ENCODE data around the gene EIF3K. TPM values are rescaled to one million over a fixed set of nuclear protein-coding genes. Genes with fewer than 3 reads are reported as not detected.

The EIF3K gene
- polyA plus RNA-seq, 1 experiment = 357 TPM

DNA sequence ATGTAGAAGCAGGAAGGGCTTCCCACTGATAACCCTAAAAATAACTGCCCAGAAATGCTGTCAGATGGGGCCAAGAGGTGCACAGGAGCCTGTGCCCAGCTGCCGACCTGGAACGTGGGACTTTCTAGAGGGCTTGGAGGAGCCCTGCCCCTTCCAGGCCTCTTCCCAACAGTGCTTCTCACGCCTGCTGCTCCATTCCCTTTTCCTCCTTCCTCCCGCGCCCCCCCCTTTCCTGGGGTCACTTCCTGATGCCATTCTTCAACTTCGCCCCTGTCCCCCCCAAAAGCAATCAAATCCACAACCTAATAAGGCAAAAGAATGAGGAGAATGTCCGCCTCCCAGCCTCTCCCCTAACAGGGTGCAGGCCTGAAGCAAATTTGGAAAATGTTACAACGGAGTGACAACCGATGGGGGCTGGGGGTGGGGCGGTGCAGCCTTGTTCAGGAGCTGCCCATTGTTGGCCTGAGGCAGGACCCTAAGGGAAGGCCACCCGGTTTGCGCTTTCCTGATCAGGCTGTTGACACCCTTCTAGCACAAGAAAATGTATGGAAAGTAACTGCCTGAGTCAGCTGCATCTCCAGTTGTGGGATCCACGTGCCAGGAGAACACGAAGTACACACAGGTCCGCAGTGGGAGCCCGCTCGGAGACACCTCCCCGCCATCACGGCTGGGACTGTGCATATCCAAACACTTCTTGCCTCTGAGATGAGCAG lies 47.1 kb downstream of the EIF3K start:
- no peaks in the 10 kb centered on the region for H3K36me3 ChIP-seq (ENCODE audit: control insufficient read depth, insufficient read depth, low read length)
- ChIA-PET POLR2A (no interaction called here), CTCF (interaction anchor here (0.9 to 1.1 kb wide), 3 partner anchors 19 to 32 kb away, joined by 3 to 5 read pairs (median 3); no protein-coding TSS in a partner anchor)
- H3K27me3 ChIP-seq (ENCODE audit: control insufficient read depth, insufficient read depth, low read length) = no peaks in the 10 kb centered on the region
- TF ChIP-seq CTCF (IDR thresholded peaks at IDR 0.05; ENCODE audit: insufficient read depth, low read depth, low read length) = no peak
- H3K4me3 ChIP-seq (ENCODE audit: low read depth, low read length) = no peak overlapping the region
- peak; percentile 65 for DNase-seq (ENCODE audit: low read depth)

- Histone ChIP-seq H3K36me3 (ENCODE audit: control insufficient read depth, insufficient read depth, low read length) (no peaks in the 10 kb centered on the region), H3K4me3 (ENCODE audit: low read depth, low read length) (no peak overlapping the region), H3K27me3 (ENCODE audit: control insufficient read depth, insufficient read depth, low read length) (no peaks in the 10 kb centered on the region)
- DNase-seq (ENCODE audit: low read depth) = no peak
- no peak for TF ChIP-seq CTCF (IDR thresholded peaks at IDR 0.05; ENCODE audit: insufficient read depth, low read depth, low read length)
- POLR2A ChIA-PET = interaction anchor here (0.6 kb wide), 1 partner anchor 24 kb away, joined by 17 read pairs; no protein-coding TSS in a partner anchor
- CTCF ChIA-PET = interaction anchor here (0.9 to 1.1 kb wide), 3 partner anchors 18 to 33 kb away, joined by 3 to 5 read pairs (median 3); no protein-coding TSS in a partner anchor
Measured at GRCh38 chr19:38666663-38667511, 47.9 kb downstream of the EIF3K start.

GRCh38 chr19:38667661-38668171 lies 48.7 kb downstream of the EIF3K start:
- no peaks in the 10 kb centered on the region for H3K27me3 ChIP-seq (ENCODE audit: control insufficient read depth, insufficient read depth, low read length)
- DNase-seq (ENCODE audit: low read depth) = peak; percentile 59
- POLR2A ChIA-PET = interaction anchor here (0.6 kb wide), 1 partner anchor 23 kb away, joined by 17 read pairs; no protein-coding TSS in a partner anchor
- H3K36me3 ChIP-seq (ENCODE audit: control insufficient read depth, insufficient read depth, low read length) = no peaks in the 10 kb centered on the region
- TF ChIP-seq CTCF (IDR thresholded peaks at IDR 0.05; ENCODE audit: insufficient read depth, low read depth, low read length) = no peak
- CTCF ChIA-PET = no interaction called here
- H3K4me3 ChIP-seq (ENCODE audit: low read depth, low read length) = no peak overlapping the region

- no peak for TF ChIP-seq CTCF (IDR thresholded peaks at IDR 0.05; ENCODE audit: insufficient read depth, low read depth, low read length)
- CTCF ChIA-PET = interaction anchor here (1.7 kb wide), 1 partner anchor 11 kb away, joined by 4 read pairs; no protein-coding TSS in a partner anchor
- Histone ChIP-seq H3K36me3 (ENCODE audit: control insufficient read depth, insufficient read depth, low read length) (no peaks in the 10 kb centered on the region), H3K27me3 (ENCODE audit: control insufficient read depth, insufficient read depth, low read length) (no peaks in the 10 kb centered on the region), H3K4me3 (ENCODE audit: low read depth, low read length) (no peak overlapping the region)
- POLR2A ChIA-PET = no interaction called here
- DNase-seq (ENCODE audit: low read depth) = no peak
Measured at GRCh38 chr19:38669552-38669951, 50.6 kb downstream of the EIF3K start.

Data from BJ (cell line).